Pancreas (tissue), 10 donors: Measurements from ENCODE around the gene UBA3. TPM values are rescaled to one million over a fixed set of nuclear protein-coding genes. Genes with fewer than 3 reads are reported as not detected.

Source experiments
- ATAC-seq, 4 donors: fragments of 200-7000 bp; cut with Tn5 transposase; one replicate each; pipeline versions ENCODE4 v1.8.0 to v1.9.1; 2020; ENCODE audit warnings: mild to moderate bottlenecking in 4 of 4, moderate library complexity in 4 of 4
- DNase-seq, 6 donors: peaks; one replicate each; pipeline ENCODE4 v3.0.0-alpha.2; 2020
- FAIRE-seq: peaks from 2 replicates; lab custom pipeline; 2012; peaks lifted over from hg19 to GRCh38; lab: Jason Lieb, UNC
- H3K27ac ChIP-seq, 4 donors: fragments of 200-600 bp; sonication (generic); 1 replicate in 3 of 4; 2 replicates in 1 of 4; pipeline versions ENCODE4 v1.5.0 to v1.8.0; 2020
- H3K27me3 ChIP-seq, 4 donors: fragments of 200-600 bp; one replicate each; pipeline ENCODE4 v1.8.0; 2021
- H3K36me3 ChIP-seq, 3 donors: fragments of 200-600 bp; sonication (generic) in 1 of 3; one replicate each; pipeline versions ENCODE4 v1.5.0 to v1.8.0; 2020 to 2021
- H3K4me1 ChIP-seq, 3 donors: fragments of 200-600 bp; one replicate each; pipeline ENCODE4 v1.8.0; 2021
- H3K4me3 ChIP-seq, 4 donors: fragments of 200-600 bp; sonication (generic) in 2 of 4; one replicate each; pipeline versions ENCODE4 v1.5.0 to v1.8.0; 2020 to 2021
- H3K9me3 ChIP-seq, 4 donors: fragments of 200-600 bp; one replicate each; pipeline ENCODE4 v1.8.0; 2021
- WGBS, 2 donors: extraction: QIAGEN DNeasy Blood & Tissue Kit; methylation state at CpG; one replicate each; pipeline ENCODE4 v1.1.7; 2013; 5-methylcytosine and 5-hydroxymethylcytosine counted together
- intact Hi-C, 3 donors: fragments of 100-400 bp; cut with DNase I; formaldehyde crosslinking; loops; one replicate each; pipeline versions ENCODE4 v1.11.1 to v1.14.2; 2022
- polyA plus RNA-seq, 2 donors: library from polyadenylated mRNA; stranded (reverse); fragments of 200-250 nt; gene quantifications; one replicate each; pipeline ENCODE4 v1.2.3, GENCODE V29; 2013
- total RNA-seq, 6 donors: library from RNA; stranded (reverse); fragmentation: NEBNext Ultra II Directional in 4 of 6; extraction: Animal tissue kit (Norgen Biotek cat#: 25700) in 4 of 6; gene quantifications; one replicate each; pipeline versions ENCODE4 v1.2.1 to v1.2.4, GENCODE V29; 2021 to 2023
- TF ChIP-seq, protein P1 (sequence below), 4 donors: fragments of 200-600 bp; sonication (generic) in 3 of 4; IDR thresholded peaks; one replicate each; pipeline versions ENCODE4 v1.5.0 to v1.8.0; 2021; ENCODE audit warnings: antibody characterized with exemption in 4 of 4
- donor health status: healthy with polysubstance abuse.
- donor health status: DM: no; HTN: no; CAD: no; lungs with moderate emphysema.
- donor health status: DM: no; HTN: no; CAD: no.
- donor health status: control.
- donor health status: control.
- donor health status: Bipolar disorder and iron deficiency.
- donor health status: DM: yes; HTN: yes; CAD: no.
- donor health status: DM: no; HTN: no; CAD: no.
- donor health status: DM: no; HTN: no; CAD: no.
- donor health status: DM: yes; HTN: yes; CAD: no.

Gene UBA3
- total and polyA plus RNA-seq, 8 donors: 11.7 to 32.9 (median 17.1) TPM

DNA sequence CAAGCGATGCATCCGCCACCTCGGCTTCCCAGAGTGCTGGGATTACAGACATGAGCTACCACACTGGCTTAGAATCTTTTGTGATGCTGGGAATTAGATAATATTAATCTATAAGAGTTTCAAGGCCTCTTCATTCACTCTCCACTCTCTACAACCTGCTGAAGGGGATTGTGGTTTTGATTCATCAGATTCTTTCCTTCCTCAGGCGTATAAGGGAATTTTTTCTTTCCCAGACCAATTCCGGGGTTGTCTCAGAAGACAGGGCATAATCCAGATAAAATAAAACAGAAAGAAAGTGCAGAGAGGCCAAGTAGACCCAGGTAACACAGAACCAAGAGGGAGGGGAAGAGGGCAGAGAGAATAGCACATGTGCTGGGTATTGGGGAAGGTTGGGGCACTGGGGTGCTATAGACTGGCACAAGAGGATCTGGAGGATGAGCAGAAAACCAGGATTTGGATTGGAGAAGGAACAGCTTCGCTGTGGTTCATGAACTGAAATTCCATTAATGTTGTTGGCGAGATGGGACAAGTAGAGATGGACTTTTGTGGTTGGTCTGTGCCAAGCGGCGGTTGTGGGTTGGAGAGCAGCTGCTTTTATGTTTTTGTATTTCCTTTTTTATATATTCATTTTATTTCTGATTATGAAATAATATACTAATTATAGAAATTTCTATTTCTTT is 17.4 kb upstream of the UBA3 start:
- FAIRE-seq (no peak), ATAC-seq (no peak), DNase-seq (no peak)
- 95% methylated on average over 9 of the region's 9 CpGs for WGBS, 2 donors
- Histone ChIP-seq H3K36me3 (peaks cover 0 to 7% (median 0%) of the 10 kb centered on the region in 3 donors), H3K9me3 (no peaks in the 10 kb centered on the region), H3K4me1 (peaks cover 21 to 45% (median 21%) of the 10 kb centered on the region in 3 donors), H3K27ac (no peak overlapping the region), H3K4me3 (no peak overlapping the region), H3K27me3 (no peaks in the 10 kb centered on the region)
- intact Hi-C loops: no loop called here
- TF ChIP-seq, protein P1, sequence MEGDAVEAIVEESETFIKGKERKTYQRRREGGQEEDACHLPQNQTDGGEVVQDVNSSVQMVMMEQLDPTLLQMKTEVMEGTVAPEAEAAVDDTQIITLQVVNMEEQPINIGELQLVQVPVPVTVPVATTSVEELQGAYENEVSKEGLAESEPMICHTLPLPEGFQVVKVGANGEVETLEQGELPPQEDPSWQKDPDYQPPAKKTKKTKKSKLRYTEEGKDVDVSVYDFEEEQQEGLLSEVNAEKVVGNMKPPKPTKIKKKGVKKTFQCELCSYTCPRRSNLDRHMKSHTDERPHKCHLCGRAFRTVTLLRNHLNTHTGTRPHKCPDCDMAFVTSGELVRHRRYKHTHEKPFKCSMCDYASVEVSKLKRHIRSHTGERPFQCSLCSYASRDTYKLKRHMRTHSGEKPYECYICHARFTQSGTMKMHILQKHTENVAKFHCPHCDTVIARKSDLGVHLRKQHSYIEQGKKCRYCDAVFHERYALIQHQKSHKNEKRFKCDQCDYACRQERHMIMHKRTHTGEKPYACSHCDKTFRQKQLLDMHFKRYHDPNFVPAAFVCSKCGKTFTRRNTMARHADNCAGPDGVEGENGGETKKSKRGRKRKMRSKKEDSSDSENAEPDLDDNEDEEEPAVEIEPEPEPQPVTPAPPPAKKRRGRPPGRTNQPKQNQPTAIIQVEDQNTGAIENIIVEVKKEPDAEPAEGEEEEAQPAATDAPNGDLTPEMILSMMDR (IDR thresholded peaks at IDR 0.05): no peak

DNA sequence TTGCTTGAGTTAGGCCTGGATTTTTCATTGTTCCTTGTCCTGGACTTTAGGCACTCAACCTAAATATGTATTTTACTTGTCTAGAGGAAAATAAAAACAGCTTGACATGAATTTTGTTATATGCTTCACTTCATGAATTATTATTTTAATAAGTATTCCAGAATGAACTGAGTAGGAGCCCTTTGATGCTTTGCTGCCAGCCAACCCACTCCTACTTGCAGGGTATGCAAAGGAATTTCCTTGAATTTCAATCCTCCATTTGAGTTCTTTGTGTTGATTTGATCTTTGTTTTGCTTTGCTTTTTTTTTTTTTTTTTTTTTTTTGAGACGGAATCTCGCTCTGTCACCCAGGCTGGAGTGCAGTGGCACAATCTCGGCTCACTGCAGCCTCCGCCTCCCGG is 16.1 kb upstream of the UBA3 start:
- Histone ChIP-seq H3K27me3 (no peaks in the 10 kb centered on the region), H3K27ac (peak overlapping the region in 2 of 4 donors; percentile 33 to 61), H3K9me3 (no peaks in the 10 kb centered on the region), H3K4me3 (no peak overlapping the region), H3K4me1 (peaks cover 21 to 57% (median 32%) of the 10 kb centered on the region in 3 donors), H3K36me3 (no peaks in the 10 kb centered on the region)
- ATAC-seq: no peak
- FAIRE-seq: no peak
- intact Hi-C loops: no loop called here
- WGBS, 2 donors: 95 to 100% methylated on average over 2 to 4 of the region's 5 CpGs
- TF ChIP-seq, protein P1 (IDR thresholded peaks at IDR 0.05): no peak
- DNase-seq: no peak

DNA sequence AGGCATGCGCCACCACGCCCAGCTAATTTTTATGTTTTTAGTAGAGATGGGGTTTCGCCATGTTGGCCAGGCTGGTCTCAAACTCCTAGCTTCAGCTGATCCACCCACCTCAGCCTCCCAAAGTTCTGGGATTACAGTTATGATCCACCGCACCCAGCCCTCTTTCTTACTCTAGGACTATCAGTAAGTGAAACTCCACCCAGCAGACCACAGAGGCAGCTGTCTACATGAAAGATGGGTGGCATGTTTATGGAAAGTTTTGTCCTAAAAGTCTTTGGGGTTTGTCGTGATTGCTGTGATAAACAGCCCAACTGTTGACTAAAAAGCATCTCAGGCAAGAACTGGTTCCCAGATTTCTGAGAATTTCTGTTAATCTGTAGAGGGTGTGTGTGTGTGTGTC is 15.5 kb upstream of the UBA3 start:
- Histone ChIP-seq H3K4me3 (no peak overlapping the region), H3K4me1 (peaks cover 21 to 59% (median 39%) of the 10 kb centered on the region in 3 donors), H3K27me3 (no peaks in the 10 kb centered on the region), H3K36me3 (no peaks in the 10 kb centered on the region), H3K27ac (peak overlapping the region in 2 of 4 donors; percentile 33 to 61), H3K9me3 (no peaks in the 10 kb centered on the region)
- ATAC-seq: no peak
- TF ChIP-seq, protein P1 (IDR thresholded peaks at IDR 0.05): no peak
- no peak for DNase-seq
- WGBS, 2 donors: 80 to 81% methylated on average over 5 of the region's 5 CpGs
- no peak for FAIRE-seq
- intact Hi-C loops: no loop called here

DNA sequence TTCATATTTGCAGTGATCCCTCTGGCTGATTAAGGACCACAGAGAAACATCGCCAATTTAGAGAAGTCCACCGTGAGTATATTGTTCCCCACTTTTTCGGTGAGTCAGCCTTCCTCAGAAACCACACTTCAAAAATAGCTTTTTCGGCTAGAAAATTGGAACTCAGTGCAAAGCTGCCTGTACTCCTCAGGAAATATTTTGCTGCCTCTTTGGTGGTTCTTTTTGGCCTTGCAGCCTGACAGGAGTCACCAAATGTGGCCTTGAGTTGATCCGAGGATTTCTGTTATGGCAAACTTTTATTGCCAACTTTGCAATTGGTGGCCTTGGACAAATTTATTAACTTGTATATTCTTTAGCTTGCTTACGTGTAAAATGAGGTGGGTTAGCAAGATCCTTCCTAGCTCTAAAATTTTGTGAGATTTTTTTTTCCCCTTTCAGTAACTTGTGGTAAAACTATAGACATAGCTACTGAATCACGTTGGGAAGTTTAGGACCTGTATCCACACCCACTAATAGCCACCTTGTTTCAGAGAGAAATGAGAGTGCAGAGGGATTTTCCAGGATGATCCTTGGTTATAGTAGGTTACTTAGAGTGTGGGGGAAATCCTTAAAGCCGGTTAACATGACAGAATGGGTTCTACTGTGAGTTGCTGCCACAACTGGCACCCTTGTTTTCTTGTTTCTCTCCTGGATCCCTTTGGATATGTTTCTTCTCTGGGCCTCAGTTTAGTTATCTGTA is 14.5 kb upstream of the UBA3 start:
- no peak for DNase-seq
- ATAC-seq: peak in 3 of 4 donors; percentile 9 to 36 (median 20)
- no peak overlapping the region for H3K4me3 ChIP-seq
- H3K4me1 ChIP-seq: peaks cover 21 to 68% (median 49%) of the 10 kb centered on the region in 3 donors
- no peaks in the 10 kb centered on the region for H3K27me3 ChIP-seq
- no peaks in the 10 kb centered on the region for H3K36me3 ChIP-seq
- TF ChIP-seq, protein P1 (IDR thresholded peaks at IDR 0.05): no peak
- peak overlapping the region in 3 of 4 donors; percentile 40 to 63 (median 61) for H3K27ac ChIP-seq
- WGBS, 2 donors: 43 to 53% methylated on average over 8 of the region's 8 CpGs
- no peak for FAIRE-seq
- intact Hi-C loops: no loop called here
- H3K9me3 ChIP-seq: no peaks in the 10 kb centered on the region
